IPS DF 19.7 (cell line): ENCODE results near the gene MYRF.

Source experiments
- DNase-seq: peaks from one replicate; pipeline ENCODE4 v3.0.0-alpha.2; 2013; ENCODE audit warnings: low read depth, low spot score

MYRF gene

DNA sequence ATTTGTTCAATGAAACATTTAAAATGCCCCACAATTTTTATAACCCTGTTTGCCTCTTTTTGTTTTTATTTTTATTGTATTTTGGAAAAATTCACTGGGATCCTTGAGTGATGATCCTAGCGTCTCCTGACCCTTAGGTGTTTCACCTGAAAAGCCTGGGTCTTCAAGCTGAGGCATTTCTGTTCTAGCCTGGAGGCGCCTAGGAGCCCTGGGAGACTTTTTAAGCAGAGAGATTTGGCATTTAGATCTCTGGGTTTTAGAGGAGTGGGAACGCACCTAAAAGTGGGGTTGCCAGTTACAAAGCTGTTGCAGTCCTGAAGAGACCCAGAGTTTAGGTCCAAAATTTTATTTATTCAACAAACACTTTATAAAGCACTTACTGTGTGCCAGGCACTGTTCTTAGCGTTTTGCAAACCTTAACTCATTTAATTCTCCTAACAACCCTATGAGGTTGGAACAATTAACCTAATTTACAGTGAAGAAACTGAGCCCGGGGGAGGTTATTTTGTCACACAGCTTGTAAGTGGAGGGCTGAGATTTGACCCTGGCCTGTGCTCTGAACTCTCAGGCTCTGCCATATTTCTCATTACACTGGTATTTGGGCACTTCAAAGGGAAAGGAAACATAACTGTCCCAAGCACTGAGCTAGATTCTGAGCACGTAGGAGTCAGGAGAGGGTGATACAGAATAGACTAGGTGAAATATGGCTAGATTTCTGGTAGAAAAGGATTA is 65.2 kb downstream of the MYRF start:
- no peak for DNase-seq

DNA sequence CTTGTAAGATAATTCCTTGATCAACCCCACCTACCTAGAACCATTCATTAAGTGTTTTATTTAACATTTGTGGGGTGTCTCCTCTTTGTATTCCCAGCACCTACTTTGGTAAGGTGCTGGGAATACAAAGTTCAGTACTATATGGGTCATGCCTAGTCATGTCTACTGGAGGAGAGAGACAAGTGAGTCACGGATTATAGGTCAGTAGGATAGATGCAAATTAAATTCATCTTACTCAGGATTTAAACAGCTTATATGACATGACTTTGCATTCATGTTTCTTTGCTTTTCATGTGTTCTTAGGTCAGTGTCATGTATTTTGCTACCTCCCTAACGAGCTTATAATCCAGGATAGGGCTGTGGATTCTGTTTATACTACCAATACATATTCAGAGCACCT is 67.7 kb downstream of the MYRF start:
- no peak for DNase-seq

DNA sequence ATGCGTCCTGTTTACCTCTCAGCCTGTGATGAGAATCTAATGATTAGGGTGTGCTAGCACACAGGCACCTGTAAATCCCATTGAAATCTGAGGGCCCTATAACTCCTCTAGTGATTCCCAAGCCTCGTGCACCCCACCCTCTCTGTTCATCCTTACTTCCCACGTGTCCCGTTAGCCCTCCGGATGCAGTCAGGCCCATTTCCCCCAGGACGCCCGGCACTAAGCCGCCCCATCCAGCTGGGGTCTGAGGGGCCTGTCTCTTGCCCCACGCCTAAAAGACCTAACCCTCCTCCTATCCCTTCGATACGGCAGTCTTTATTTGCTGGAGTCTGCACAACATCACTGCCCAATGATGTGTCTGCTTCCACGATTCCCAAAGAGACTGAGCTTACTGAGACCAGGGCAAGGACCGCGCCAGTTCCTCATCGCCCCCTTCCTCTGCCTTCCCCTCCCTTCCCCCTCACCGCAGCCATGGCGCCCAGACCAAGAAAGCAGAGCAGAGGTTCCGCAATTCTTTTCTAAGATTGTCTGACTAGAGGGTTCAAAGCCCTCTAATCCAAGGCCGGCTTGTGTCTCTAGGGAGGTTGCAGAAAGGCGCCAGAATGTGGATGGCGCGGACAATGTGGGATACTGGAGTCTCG is 74.6 kb downstream of the MYRF start:
- no peak for DNase-seq

DNA sequence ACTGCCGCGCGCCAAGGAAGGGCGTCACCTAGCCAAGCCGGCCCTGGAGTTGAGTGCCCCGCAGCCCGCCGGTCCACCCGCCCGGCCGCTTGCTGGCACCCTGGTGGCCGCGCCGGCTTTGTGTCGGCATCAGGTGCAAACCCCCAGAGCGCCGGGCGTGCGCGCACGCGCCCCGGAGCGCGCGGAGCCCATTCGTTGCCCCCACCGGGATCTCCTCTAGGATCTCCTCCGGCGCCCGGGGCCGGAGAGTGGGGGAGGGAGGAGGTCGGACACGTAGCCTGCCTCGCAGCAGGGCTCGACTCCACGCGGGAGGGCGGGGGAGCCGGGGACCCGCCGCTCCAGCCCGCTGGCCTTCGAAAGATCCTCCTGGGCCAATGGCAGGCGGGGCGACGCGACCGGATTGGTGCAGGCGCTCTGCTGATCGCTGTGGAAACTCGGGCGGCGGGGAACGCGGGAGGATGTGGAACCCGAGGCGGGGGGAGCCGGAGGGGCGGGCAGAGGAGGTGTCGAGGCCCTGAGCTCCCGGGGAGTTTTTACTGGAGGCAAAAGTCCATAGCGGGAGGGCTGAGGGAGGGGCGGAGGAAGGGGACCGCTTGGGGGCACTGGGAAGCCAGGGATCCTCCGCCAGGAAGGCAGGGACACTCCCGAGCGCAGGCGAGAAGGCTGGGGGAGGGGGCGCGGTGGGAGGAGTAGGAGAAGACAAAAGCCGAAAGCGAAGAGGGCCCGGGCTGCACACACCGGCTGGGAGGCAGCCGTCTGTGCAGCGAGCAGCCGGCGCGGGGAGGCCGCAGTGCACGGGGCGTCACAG is 75.3 kb downstream of the MYRF start, which contains the start of gene FADS2:
Gene FADS2 (plus strand): TSS at position 730 of the 808 bp plus-strand sequence. CDS start 91 bp downstream, outside the sequence.
- DNase-seq = peak; percentile 79

DNA sequence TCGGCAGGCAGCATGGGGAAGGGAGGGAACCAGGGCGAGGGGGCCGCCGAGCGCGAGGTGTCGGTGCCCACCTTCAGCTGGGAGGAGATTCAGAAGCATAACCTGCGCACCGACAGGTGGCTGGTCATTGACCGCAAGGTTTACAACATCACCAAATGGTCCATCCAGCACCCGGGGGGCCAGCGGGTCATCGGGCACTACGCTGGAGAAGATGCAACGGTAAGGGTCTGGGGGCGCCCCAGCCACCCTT is 75.9 kb downstream of the MYRF start:
- no peak for DNase-seq

DNA sequence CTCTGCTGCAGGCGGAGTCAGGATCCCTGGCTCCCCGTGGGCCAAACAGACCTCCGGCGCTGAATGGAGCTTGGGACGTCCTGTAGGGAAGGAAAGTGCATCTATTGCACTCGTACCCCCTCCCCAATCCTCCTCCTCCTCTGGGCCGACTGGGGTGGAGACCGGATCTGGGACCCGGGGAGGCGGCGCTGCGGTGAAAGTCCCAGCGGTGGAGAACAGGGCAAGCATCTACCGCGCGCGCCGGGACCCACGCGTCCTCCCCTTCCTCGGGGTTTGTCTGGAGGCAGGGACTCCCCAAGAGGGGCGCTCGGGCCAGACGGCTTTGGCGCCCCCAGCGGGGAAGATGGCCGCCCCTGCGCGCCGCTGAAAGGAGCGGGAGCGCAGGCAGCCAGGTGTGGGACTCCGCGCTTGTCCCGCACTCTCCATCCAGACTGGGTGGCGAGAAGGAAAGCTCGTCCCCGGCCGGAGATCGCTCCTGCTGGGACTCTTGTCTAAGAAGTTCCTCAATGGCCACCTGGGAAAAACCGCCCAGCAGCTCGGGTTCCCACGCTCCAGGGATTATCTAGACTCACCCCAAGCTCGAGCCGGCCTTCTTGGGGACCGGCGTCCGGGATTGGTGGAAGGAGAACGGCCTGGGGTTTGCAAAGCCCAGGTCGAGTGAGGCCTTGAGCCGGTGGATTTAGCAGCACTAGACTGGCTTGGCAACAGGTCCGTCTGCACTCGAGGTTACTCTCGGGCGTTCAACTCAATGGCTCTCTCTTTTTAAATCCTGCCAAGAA is 76.4 kb downstream of the MYRF start:
- DNase-seq = no peak

DNA sequence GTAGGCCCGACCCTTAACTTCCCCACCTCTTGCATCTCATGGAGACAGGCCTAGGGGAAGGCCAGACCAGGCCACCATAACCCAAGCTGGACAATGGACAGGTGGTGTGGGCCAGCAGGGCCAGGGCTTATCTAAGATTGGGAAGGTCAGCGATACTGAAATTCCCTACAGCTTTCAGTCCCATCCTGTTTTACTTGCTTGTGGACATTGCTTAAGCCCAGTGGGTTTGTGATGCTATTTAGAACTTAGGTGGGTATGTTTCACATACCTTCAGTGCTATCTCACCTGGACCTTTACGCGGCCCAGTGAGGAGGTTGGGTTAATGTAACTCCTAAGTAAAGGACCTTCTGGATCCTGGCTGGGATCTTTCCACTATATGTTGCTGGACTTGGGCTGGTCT is 77.4 kb downstream of the MYRF start:
- DNase-seq = no peak

DNA sequence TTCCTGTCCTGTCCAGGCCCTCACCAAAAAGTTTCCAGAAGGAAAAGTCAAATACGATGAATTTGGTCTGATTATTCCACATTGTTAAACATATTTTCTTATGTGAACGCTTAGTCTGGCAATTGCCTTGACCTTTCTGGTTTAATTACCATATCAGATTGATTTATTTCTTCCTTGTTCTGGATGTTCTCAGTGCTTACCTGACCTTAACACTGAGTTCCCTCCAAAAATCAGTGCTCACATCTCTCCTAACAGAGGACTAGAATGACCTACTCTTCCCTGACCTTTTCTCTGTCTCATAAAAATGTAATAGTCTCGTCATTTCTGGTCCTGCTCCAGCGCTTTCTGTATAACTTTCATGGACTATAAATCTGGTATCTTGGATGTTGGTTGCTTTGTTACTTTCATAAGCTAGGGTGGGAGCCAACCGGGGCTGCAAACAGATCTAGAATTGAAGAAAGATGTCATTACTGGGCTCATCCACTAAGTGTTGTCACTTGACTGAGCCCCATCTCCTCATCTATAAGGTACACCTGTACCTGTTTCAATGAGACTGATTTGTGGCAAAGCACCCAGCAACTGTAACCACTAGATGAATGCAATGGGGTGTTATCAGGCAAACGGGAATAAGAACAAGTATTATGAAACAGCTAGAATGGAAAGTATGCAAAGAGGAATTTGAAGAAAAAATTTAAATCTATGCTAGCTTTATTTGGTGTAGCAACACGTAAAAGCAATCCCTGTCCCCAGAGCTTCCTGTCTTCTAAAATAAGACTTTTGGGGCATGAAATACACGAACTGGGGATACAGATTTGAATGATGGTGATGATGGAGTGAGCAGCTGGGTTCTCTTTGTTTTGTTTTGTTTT is 78.0 kb downstream of the MYRF start:
- DNase-seq = no peak

DNA sequence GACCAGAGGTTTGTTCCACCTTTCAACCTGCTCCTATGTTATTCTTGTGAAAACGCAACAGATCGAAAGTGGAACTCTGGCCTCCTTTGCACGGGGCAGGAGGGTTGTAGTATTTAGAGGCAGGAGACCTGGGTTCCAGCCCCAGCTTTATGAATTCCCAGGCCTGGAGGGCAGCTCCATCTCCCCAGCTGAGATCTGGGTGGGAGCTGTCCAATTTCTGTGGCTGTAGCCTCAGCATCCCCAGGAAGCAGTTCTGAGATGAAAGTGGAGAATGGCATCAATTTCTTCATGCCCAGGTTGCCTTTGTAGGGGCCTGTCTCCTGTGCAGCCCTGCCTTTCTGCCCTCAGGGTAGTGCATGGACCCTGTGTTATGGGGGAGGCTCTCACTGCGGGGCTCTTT is 79.8 kb downstream of the MYRF start:
- no peak for DNase-seq

DNA sequence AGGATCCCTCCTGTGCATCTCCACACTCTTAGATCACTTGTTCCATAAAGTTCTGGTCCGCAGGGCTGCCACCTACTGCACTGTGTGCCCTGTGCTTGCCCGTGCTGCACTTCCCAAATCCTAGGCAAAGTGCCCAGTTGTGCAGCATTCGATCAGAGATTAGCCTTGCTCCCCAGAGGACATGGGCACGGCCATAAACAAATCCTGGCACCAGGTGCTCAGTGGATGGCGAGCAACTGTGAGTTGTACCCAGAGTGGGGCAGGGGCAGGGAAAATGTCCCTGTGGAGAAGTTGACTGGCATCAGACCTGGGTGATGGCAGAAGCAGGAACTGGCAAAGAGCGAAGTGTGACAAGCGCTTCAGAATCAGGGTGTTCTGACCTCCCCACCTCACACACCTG is 80.3 kb downstream of the MYRF start:
- no peak for DNase-seq

DNA sequence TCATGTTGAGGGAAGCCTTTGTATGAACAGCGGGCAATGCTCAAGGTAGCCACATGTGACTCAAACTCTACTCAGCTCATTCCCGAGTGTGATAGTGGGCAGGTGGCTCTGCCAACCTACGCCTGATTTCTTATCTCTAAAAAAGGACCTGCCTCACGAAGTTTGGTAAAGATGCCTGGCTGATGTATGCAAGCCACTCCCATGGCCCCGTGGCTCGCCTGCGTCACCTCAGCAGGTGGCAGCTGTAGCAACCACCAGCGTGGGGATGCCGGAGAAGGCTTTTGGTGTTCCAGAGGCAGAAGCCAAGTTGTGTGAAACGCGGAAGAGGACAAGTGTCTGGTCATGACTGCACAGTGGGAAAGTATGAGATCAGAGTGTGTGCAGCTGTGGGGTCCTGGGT is 81.0 kb downstream of the MYRF start:
- DNase-seq = no peak

DNA sequence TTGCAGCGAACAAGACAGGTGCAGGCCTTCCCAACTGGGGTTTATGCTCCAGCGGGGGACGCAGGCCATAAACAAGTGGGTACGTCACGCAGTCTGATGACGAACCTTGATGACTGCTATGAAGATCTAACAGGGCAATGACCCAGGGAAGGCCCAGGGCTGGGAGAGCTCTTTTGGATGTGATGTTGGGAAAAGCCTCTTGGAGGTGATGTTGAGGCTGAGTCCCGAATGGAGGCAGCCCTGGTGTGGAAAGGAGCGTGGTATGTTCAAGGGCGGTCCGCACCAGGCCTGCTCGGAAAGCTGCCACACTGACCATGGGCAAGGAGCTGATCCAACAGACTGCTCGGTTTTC is 81.5 kb downstream of the MYRF start:
- no peak for DNase-seq

DNA sequence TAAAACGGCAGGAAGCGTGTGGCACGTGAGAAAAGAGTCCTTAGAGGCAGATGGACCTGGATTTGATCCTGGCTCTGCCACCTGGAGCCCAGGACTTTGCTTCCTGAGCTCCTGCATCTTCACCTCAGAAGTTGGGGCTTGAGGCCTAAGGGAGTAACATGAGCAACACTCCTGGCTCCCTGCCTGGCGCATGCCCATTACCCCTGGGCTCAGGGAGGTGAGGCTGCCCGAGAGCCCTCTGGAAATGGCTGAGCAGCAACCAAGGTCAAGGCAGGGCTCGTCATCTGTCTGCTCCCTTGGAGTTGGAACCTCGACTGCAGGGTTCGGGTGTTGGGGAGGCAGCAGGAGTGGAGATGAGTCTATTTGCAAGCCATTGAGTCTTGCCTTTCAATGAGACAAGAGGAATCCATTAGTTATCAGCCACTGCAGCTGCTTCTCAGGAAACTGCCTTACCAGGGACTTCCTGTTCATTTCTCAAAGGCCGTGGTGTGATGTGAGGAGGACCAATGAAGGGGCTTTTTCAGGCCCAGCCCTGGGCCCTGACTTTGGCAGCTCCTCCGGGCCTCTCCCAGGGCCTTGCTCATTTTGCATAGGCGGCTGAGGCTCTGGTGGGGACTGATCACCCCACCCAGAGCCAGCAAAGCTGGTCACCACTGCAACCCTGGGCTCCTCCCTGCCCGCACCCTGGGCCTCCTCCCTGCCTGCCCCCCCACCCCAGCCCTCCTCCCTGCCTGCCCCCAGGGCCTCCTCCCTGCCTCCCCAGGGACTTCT is 82.0 kb downstream of the MYRF start:
- peak; percentile 73 for DNase-seq

DNA sequence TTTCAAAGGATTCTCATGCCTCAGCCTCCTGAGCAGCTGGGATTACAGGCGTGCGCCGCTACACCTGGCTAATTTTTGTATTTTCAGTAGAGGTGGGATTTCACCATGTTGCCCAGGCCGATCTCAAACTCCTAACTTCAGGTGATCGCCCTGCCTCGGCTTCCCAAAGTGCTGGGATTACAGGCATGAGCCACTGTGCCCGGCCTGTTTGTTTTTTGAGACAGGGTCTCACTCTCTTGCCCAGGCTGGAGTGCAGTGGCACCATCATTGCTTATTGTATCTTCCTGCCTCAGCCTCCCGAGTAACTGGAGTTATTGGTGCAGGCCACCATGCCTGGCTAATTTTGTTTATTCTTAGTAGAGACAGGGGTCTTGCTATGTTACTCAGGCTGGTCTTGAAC is 83.8 kb downstream of the MYRF start:
- DNase-seq = no peak

DNA sequence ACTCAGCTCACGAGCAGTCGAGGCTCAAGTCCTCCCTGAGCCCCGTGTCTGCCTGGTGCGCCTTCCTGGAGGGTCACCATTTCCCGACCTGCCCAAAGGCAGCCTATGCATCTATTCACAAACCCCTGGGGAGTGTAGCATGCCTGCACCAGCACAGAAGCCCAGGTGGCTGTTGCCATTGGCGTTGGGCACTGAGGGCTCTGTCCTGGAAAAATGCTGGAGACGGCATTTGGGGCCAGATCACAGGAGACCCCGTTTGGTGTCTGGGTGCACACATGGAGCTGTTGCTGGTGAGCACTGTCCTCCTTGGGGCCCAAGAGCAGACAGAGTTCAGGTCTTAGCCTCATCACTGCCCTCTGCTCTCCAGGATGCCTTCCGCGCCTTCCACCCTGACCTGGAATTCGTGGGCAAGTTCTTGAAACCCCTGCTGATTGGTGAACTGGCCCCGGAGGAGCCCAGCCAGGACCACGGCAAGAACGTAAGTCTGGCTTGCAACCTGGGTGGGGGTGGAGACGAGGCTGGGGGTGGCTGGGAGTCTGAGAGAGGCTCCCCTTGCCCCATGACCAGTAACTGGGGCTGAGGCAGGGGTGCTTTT is 85.1 kb downstream of the MYRF start:
- DNase-seq = no peak
